Nephron progenitor cell (in vitro differentiated cells): Measurements from ENCODE around the gene PHLPP2.
"Not testable (repeated sequence)": the region's sequence is repeated elsewhere in the genome, so short reads cannot be mapped to it uniquely, and the experiment has no call there.

Experiments used
- DNase-seq: peaks from one replicate; pipeline ENCODE4 v3.0.0; 2021
- H3K27ac Mint-ChIP-seq: 2 replicates; pipeline ENCODE4 v1.8.0; 2021; ENCODE audit warnings: mild to moderate bottlenecking, moderate library complexity, mixed read lengths
- H3K27me3 Mint-ChIP-seq: 2 replicates; pipeline ENCODE4 v1.8.0; 2021; ENCODE audit warnings: mild to moderate bottlenecking, low read depth, mixed read lengths; ENCODE audit not compliant: poor library complexity
- H3K36me3 Mint-ChIP-seq: 2 replicates; pipeline ENCODE4 v1.8.0; 2021; ENCODE audit warnings: low read depth, mixed read lengths
- H3K4me1 Mint-ChIP-seq: 2 replicates; pipeline ENCODE4 v1.8.0; 2021; ENCODE audit warnings: mixed read lengths
- H3K4me3 Mint-ChIP-seq: 2 replicates; pipeline ENCODE4 v1.8.0; 2021; ENCODE audit warnings: mild to moderate bottlenecking, moderate library complexity, mixed read lengths
- H3K9me3 Mint-ChIP-seq: 2 replicates; pipeline ENCODE4 v1.8.0; 2021; ENCODE audit warnings: mild to moderate bottlenecking, moderate library complexity, mixed read lengths
- CTCF ChIP-seq: fragments of 200-600 bp; sonication (generic); IDR thresholded peaks from 2 replicates; pipeline ENCODE4 v1.5.0; 2021; ENCODE audit warnings: antibody characterized with exemption

The PHLPP2 gene

GRCh38 chr16:71622088-71622487, 102.4 kb downstream of the PHLPP2 start:
- Mint-ChIP-seq H3K9me3 (peaks cover 5% of the 10 kb centered on the region), H3K4me1 (no peaks in the 10 kb centered on the region), H3K4me3 (no peak overlapping the region), H3K27me3 (peaks cover 28% of the 10 kb centered on the region), H3K36me3 (no peaks in the 10 kb centered on the region), H3K27ac (no peak overlapping the region)
- no peak for TF ChIP-seq CTCF
- DNase-seq, result no peak

GRCh38 chr16:71618429-71618828, 106.1 kb downstream of the PHLPP2 start:
- no peak overlapping the region for H3K27ac Mint-ChIP-seq
- peaks cover 37% of the 10 kb centered on the region for H3K27me3 Mint-ChIP-seq
- no peak for DNase-seq
- TF ChIP-seq CTCF, result no peak
- no peaks in the 10 kb centered on the region for H3K4me1 Mint-ChIP-seq
- H3K9me3 Mint-ChIP-seq, result peaks cover 5% of the 10 kb centered on the region
- H3K36me3 Mint-ChIP-seq, result no peaks in the 10 kb centered on the region
- no peak overlapping the region for H3K4me3 Mint-ChIP-seq

- not testable (repeated sequence) for H3K9me3 Mint-ChIP-seq, DNase-seq, H3K4me1 Mint-ChIP-seq, H3K27ac Mint-ChIP-seq, H3K4me3 Mint-ChIP-seq, H3K36me3 Mint-ChIP-seq
- peaks cover 49% of the 10 kb centered on the region for H3K27me3 Mint-ChIP-seq
Observed at GRCh38 chr16:71614956-71615355, 109.5 kb downstream of the PHLPP2 start.

DNA sequence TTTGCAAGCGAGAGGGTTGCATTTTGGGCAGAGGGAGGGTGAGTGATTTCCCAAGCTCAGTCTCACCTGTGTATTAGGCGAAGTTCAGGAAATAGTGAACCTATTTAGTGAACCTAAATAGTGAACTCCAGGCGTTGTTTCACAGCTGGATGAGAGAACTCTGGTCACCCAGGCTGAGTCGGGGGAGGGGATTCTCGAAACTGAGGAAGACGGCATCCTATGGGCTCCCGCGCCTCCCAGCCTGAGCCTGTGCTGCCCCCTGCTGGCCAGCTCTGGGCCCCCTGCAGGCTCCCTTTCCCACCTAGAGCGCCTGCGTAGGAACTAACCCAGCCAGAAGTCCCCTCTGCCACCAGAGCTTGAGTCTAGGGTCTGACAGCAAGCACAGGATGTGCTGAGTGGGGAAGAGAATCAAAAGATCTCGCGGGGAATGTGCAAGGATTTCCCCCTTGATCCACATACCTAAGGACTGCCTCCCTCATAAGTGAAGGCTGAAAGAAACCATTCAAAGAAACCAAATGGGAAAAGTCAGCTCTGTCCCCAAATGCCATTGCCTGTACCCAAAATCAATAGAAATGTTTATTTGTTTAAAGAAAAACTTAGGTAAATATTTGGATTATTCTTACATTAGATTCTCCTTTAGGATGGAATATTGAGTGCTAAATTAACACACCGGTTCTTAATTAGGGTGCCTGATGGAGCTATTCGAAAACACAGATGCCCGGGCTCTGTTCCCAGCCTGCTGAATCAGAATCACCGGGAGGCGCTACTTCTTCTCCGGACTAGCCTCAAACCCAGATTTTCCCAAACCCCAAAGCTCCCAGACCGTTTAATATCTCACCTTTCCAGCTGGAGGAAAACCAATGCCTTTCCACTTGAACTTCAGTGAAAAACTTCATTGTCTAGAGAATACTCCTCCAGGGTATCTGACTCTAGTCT, 113.3 kb downstream of the PHLPP2 start:
- DNase-seq, result peak; percentile 96
- Mint-ChIP-seq H3K36me3 (no peaks in the 10 kb centered on the region), H3K4me3 (no peak overlapping the region), H3K27me3 (peaks cover 50% of the 10 kb centered on the region), H3K27ac (no peak overlapping the region), H3K9me3 (no peaks in the 10 kb centered on the region), H3K4me1 (no peaks in the 10 kb centered on the region)
- peak; percentile 98 for TF ChIP-seq CTCF

DNA sequence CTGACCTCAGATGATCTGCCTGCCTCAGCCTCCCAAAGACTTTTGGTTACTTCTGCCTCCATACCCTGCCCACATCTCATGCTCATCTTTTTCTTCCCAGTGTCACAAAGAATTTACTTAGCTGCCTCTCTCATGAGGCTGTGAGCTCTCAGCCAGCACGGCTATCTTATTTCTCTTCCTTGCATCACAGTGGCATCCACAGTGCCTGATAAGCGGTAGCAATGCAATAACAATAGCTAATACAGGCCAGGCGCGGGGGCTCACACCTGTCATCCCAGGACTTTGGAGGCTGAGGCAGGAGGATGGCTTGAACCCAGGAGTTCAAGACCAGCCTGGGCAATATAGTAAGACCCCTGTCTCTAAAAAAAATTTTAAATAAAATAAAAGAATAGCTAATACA, 114.1 kb downstream of the PHLPP2 start:
- Mint-ChIP-seq H3K4me1 (no peaks in the 10 kb centered on the region), H3K36me3 (no peaks in the 10 kb centered on the region), H3K27me3 (peaks cover 50% of the 10 kb centered on the region), H3K27ac (no peak overlapping the region), H3K9me3 (no peaks in the 10 kb centered on the region), H3K4me3 (no peak overlapping the region)
- no peak for TF ChIP-seq CTCF
- no peak for DNase-seq

DNA sequence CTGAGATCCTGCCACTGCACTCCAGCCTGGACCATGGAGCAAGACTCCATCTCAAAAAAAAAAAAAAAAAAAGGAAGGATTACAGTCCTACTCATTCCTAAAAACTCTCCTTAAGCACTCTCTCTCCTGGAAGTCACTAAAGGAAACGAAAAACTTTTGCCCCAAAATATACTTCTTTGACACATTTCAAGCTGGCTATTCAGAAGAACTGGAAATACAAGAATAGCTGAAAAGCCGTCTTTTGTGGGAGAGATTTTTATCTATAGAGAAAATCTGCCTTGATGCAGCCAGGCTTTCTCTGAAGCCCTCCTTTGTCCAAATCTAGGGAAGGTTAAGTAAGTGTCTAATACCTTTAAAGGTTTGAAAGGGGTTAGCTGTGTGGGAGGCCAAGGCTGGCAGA, 115.4 kb downstream of the PHLPP2 start:
- TF ChIP-seq CTCF, result no peak
- H3K9me3 Mint-ChIP-seq, result no peaks in the 10 kb centered on the region
- no peak overlapping the region for H3K27ac Mint-ChIP-seq
- peaks cover 42% of the 10 kb centered on the region for H3K27me3 Mint-ChIP-seq
- H3K4me3 Mint-ChIP-seq, result no peak overlapping the region
- H3K36me3 Mint-ChIP-seq, result no peaks in the 10 kb centered on the region
- no peaks in the 10 kb centered on the region for H3K4me1 Mint-ChIP-seq
- DNase-seq, result no peak
